Neuronal stem cell (in vitro differentiated cells): ENCODE data around the gene KRT38.

Experiments
- DNase-seq: peaks from one replicate; pipeline ENCODE4 v3.0.0-alpha.2; 2013; ENCODE audit warnings: low spot score
- H2AFZ ChIP-seq: one replicate; pipeline ENCODE4 v1.6.1; 2013; ENCODE audit warnings: mild to moderate bottlenecking, low read length, inconsistent platforms
- H2AK5ac ChIP-seq: 2 replicates; pipeline ENCODE4 v1.6.1; 2013; ENCODE audit warnings: low read depth, mild to moderate bottlenecking, inconsistent platforms, low read length, moderate library complexity, mixed read lengths
- H2BK120ac ChIP-seq: 2 replicates; pipeline ENCODE4 v1.6.1; 2013; ENCODE audit warnings: low read depth, mild to moderate bottlenecking, inconsistent platforms, low read length, moderate library complexity, mixed read lengths
- H2BK12ac ChIP-seq: one replicate; pipeline ENCODE4 v1.6.1; 2013; ENCODE audit warnings: low read length, inconsistent platforms
- H2BK15ac ChIP-seq: 2 replicates; pipeline ENCODE4 v1.6.1; 2013; ENCODE audit warnings: mild to moderate bottlenecking, low read length, inconsistent platforms, mixed read lengths
- H2BK5ac ChIP-seq: one replicate; pipeline ENCODE4 v1.6.1; 2013; ENCODE audit warnings: inconsistent platforms, mild to moderate bottlenecking, low read length, moderate library complexity
- H3K14ac ChIP-seq: one replicate; pipeline ENCODE4 v1.6.1; 2013; ENCODE audit warnings: low read length, inconsistent platforms
- H3K18ac ChIP-seq: 2 replicates; pipeline ENCODE4 v1.6.1; 2013; ENCODE audit warnings: low read length, inconsistent platforms
- H3K23ac ChIP-seq: 2 replicates; pipeline ENCODE4 v1.6.1; 2013; ENCODE audit warnings: low read depth, mild to moderate bottlenecking, mixed read lengths, low read length, inconsistent platforms; ENCODE audit not compliant: poor library complexity
- H3K27ac ChIP-seq: replicated peaks from 3 replicates; pipeline ENCODE4 v1.5.1; 2013; ENCODE audit warnings: low read length, inconsistent platforms
- H3K27me3 ChIP-seq, 3 experiments: 2 replicates each; pipeline ENCODE4 v1.6.1; 2013; ENCODE audit warnings: low read length in 3 of 3, mild to moderate bottlenecking in 2 of 3, inconsistent platforms in 1 of 3, low read depth in 1 of 3, mixed read lengths in 1 of 3, moderate library complexity in 1 of 3; ENCODE audit not compliant: control insufficient read depth in 3 of 3, insufficient read depth in 3 of 3
- H3K36me3 ChIP-seq, 2 donors: replicated peaks in 1 of 2; 2 replicates each; pipeline ENCODE4 v1.6.1; 2013; ENCODE audit warnings: low read length in 2 of 2; ENCODE audit not compliant: control insufficient read depth in 2 of 2, insufficient read depth in 2 of 2
- H3K4ac ChIP-seq: 2 replicates; pipeline ENCODE4 v1.6.1; 2013; ENCODE audit warnings: inconsistent platforms, mild to moderate bottlenecking, low read length, moderate library complexity
- H3K4me1 ChIP-seq, 2 donors: 1 replicate in 1 of 2; 2 replicates in 1 of 2; pipeline ENCODE4 v1.6.1; 2013; ENCODE audit warnings: low read length in 2 of 2, low read depth in 1 of 2; ENCODE audit not compliant: control insufficient read depth in 2 of 2, insufficient read depth in 1 of 2
- H3K4me2 ChIP-seq: one replicate; pipeline ENCODE4 v1.6.1; 2013; ENCODE audit warnings: mild to moderate bottlenecking, low read length, inconsistent platforms; ENCODE audit not compliant: insufficient read depth, poor library complexity, severe bottlenecking
- H3K4me3 ChIP-seq, 2 donors: 2 replicates each; pipeline ENCODE4 v1.5.1; 2013; ENCODE audit warnings: low read length in 2 of 2, mild to moderate bottlenecking in 2 of 2, inconsistent platforms in 1 of 2, moderate library complexity in 1 of 2
- H3K79me1 ChIP-seq: one replicate; pipeline ENCODE4 v1.6.1; 2013; ENCODE audit warnings: low read depth, mild to moderate bottlenecking, inconsistent platforms, low read length, moderate library complexity
- H3K9ac ChIP-seq: one replicate; pipeline ENCODE4 v1.6.1; 2013; ENCODE audit warnings: mild to moderate bottlenecking, low read depth, low read length, inconsistent platforms; ENCODE audit not compliant: poor library complexity
- H3K9me3 ChIP-seq, 2 donors: replicated peaks in 1 of 2; 2 replicates each; pipeline versions ENCODE3 to v1.6.1; 2013; ENCODE audit warnings: low read length in 2 of 2, mild to moderate bottlenecking in 2 of 2, inconsistent platforms in 1 of 2, low read depth in 1 of 2, mixed read lengths in 1 of 2, moderate library complexity in 1 of 2; ENCODE audit not compliant: control insufficient read depth in 2 of 2, insufficient read depth in 1 of 2
- H4K8ac ChIP-seq: one replicate; pipeline ENCODE4 v1.6.1; 2013; ENCODE audit warnings: low read depth, mild to moderate bottlenecking, inconsistent platforms, low read length, moderate library complexity
- H4K91ac ChIP-seq: one replicate; pipeline ENCODE4 v1.6.1; 2013; ENCODE audit warnings: low read length, low read depth, mild to moderate bottlenecking, inconsistent platforms; ENCODE audit not compliant: poor library complexity
- WGBS, 2 donors: extraction: QIAGEN DNeasy Blood & Tissue Kit; methylation state at CpG; one replicate each; pipeline ENCODE4 v1.1.7; 2013; ENCODE audit warnings: missing lambda C conversion rate in 2 of 2, mixed read lengths in 1 of 2; ENCODE audit not compliant: insufficient read length in 2 of 2, insufficient replicate concordance in 1 of 2; ENCODE audit errors: extremely low coverage in 2 of 2; 5-methylcytosine and 5-hydroxymethylcytosine counted together

Gene KRT38

GRCh38 chr17:41448506-41448905, 7.7 kb upstream of the KRT38 start:
- Histone ChIP-seq H3K14ac (no peak overlapping the region), H3K9me3 (peaks cover 0 to 7% of the 10 kb centered on the region in 2 donors), H2BK12ac (no peak overlapping the region), H2AFZ (no peak overlapping the region), H3K4me3 (no peak overlapping the region), H3K23ac (no peak overlapping the region), H3K27me3 (no peaks in the 10 kb centered on the region), H2AK5ac (no peak overlapping the region), H4K91ac (no peak overlapping the region), H3K4ac (no peak overlapping the region), H3K79me1 (no peaks in the 10 kb centered on the region), H2BK5ac (no peak overlapping the region), H2BK15ac (no peak overlapping the region), H3K9ac (no peak overlapping the region), H3K4me2 (no peak overlapping the region), H2BK120ac (no peak overlapping the region), H3K36me3 (no peaks in the 10 kb centered on the region), H3K18ac (no peak overlapping the region), H3K27ac (no peak overlapping the region), H3K4me1 (no peaks in the 10 kb centered on the region), H4K8ac (no peak overlapping the region)
- DNase-seq = no peak
- no CpG with 5 or more reads among the region's 2 CpGs for WGBS, 2 donors

GRCh38 chr17:41446806-41447205, 6.0 kb upstream of the KRT38 start:
- no CpG with 5 or more reads among the region's 2 CpGs for WGBS, 2 donors
- Histone ChIP-seq H3K9me3 (peaks cover 0 to 2% of the 10 kb centered on the region in 2 donors), H3K18ac (no peak overlapping the region)

GRCh38 chr17:41444640-41445039, 3.9 kb upstream of the KRT38 start:
- Histone ChIP-seq H3K4me2 (no peak overlapping the region), H2BK120ac (no peak overlapping the region), H2BK15ac (no peak overlapping the region), H2BK12ac (no peak overlapping the region), H2AK5ac (no peak overlapping the region), H3K4ac (no peak overlapping the region), H4K8ac (no peak overlapping the region), H3K36me3 (no peaks in the 10 kb centered on the region), H3K14ac (no peak overlapping the region), H3K9ac (no peak overlapping the region), H3K79me1 (no peaks in the 10 kb centered on the region), H2AFZ (no peak overlapping the region), H4K91ac (no peak overlapping the region), H3K4me3 (no peak overlapping the region), H3K23ac (no peak overlapping the region), H3K4me1 (no peaks in the 10 kb centered on the region), H3K18ac (no peak overlapping the region), H3K9me3 (no peaks in the 10 kb centered on the region), H3K27ac (no peak overlapping the region), H3K27me3 (peaks cover 0 to 5% (median 0%) of the 10 kb centered on the region in 3 experiments), H2BK5ac (no peak overlapping the region)
- DNase-seq = no peak
- WGBS, 2 donors = no CpG with 5 or more reads among the region's 3 CpGs

More at GRCh38 chr17:41446806-41447205, 6.0 kb upstream of the KRT38 start:
- H3K14ac ChIP-seq = no peak overlapping the region
- no peak overlapping the region for H3K4me2 ChIP-seq
- H4K91ac ChIP-seq = no peak overlapping the region
- H2BK5ac ChIP-seq = no peak overlapping the region
- H3K36me3 ChIP-seq = no peaks in the 10 kb centered on the region
- peaks cover 0 to 5% (median 0%) of the 10 kb centered on the region in 3 experiments for H3K27me3 ChIP-seq
- H3K4ac ChIP-seq = no peak overlapping the region
- H2BK15ac ChIP-seq = no peak overlapping the region
- DNase-seq = no peak
- H2AK5ac ChIP-seq = no peak overlapping the region
- no peak overlapping the region for H2AFZ ChIP-seq
- H3K79me1 ChIP-seq = no peaks in the 10 kb centered on the region
- no peak overlapping the region for H2BK120ac ChIP-seq
- no peak overlapping the region for H3K23ac ChIP-seq
- H3K27ac ChIP-seq = no peak overlapping the region
- no peaks in the 10 kb centered on the region for H3K4me1 ChIP-seq
- no peak overlapping the region for H4K8ac ChIP-seq
- no peak overlapping the region for H3K9ac ChIP-seq
- H2BK12ac ChIP-seq = no peak overlapping the region
- no peak overlapping the region for H3K4me3 ChIP-seq

GRCh38 chr17:41444186-41444585, 3.4 kb upstream of the KRT38 start:
- H4K8ac ChIP-seq = no peak overlapping the region
- H3K27ac ChIP-seq = no peak overlapping the region
- no peak overlapping the region for H3K4ac ChIP-seq
- no peak overlapping the region for H4K91ac ChIP-seq
- H3K36me3 ChIP-seq = no peaks in the 10 kb centered on the region
- no peaks in the 10 kb centered on the region for H3K9me3 ChIP-seq
- no CpG with 5 or more reads among the region's 1 CpG for WGBS, 2 donors
- H3K18ac ChIP-seq = no peak overlapping the region
- no peaks in the 10 kb centered on the region for H3K4me1 ChIP-seq
- no peak overlapping the region for H3K9ac ChIP-seq
- no peak overlapping the region for H2BK12ac ChIP-seq
- no peak overlapping the region for H2AFZ ChIP-seq
- no peak overlapping the region for H2BK15ac ChIP-seq
- no peak overlapping the region for H2AK5ac ChIP-seq
- peaks cover 0 to 5% (median 0%) of the 10 kb centered on the region in 3 experiments for H3K27me3 ChIP-seq
- H2BK5ac ChIP-seq = no peak overlapping the region
- H3K79me1 ChIP-seq = no peaks in the 10 kb centered on the region
- no peak overlapping the region for H3K14ac ChIP-seq
- H3K4me3 ChIP-seq = no peak overlapping the region
- no peak overlapping the region for H3K4me2 ChIP-seq
- H3K23ac ChIP-seq = no peak overlapping the region
- no peak overlapping the region for H2BK120ac ChIP-seq
- no peak for DNase-seq
